GM18508 (cell line): Measurements from ENCODE around the gene MYH9.
"Not testable (repeated sequence)": the region's sequence is repeated elsewhere in the genome, so short reads cannot be mapped to it uniquely, and the experiment has no call there.

Source experiments
- ATAC-seq: cut with Tn5 transposase; IDR thresholded peaks from one replicate; pipeline ENCODE4 v1.9.1; 2021; ENCODE audit warnings: moderate number of reproducible peaks; ENCODE audit not compliant: insufficient read depth, unreplicated experiment

Gene MYH9

DNA sequence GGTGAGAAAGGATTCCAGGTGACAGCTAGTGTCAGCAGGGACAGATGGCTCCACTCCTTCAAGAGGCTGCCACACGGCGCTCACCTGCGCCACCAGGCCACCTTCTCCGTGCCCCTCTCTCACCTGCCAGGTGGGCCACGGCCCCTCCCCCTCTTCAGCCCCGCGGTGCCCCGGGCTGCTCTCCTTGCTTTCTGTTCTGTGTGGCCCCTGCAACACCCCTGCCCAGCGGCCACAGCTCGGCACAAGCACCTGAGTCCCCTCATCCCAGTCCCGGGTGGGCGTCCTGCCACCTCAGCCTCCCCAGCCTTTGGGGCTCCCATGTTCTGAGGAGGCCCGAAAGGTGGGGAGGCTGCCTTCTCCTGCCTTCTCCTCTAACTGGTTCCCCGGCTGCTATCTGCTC, 88.5 kb downstream of the MYH9 start:
- ATAC-seq, result no peak

DNA sequence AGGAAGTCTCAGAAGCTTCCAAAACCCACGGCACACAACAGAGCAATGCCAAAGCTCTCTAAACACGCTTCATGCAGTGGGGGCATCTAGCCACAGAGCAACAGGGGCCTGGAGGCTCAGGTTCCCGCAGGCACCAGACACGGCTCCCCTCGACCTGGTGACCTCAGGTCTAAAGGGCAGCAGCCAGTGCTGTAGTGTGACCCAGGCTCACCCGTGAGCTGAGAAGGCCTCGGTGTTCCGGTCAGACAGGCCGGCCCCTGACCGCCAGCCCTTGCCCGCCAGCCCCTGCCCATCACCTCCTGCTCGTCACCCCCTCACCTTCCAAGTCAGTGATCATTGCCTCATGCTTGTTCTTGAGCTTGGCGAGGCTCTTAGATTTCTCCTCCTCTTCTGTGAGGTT, 89.2 kb downstream of the MYH9 start:
- no peak for ATAC-seq

DNA sequence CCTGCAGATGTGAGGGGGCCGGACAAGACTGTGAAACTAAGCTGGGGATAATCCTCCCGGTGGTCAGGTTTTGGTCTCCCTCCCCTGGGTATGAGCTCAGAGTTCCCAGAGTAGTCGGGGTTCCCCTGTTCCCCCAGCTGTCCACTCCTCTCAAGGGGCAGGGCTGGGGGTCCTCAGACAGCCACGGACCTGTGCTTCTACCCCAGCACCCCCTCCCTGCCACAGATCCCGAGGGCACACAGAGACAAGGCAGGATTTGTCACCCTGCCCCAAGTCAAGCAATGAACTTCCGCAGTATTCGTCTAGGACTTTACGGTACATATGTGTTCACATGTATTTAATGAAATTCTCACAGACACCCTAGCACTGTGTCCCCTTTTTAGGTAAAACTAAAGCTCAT, 89.6 kb downstream of the MYH9 start:
- no peak for ATAC-seq

DNA sequence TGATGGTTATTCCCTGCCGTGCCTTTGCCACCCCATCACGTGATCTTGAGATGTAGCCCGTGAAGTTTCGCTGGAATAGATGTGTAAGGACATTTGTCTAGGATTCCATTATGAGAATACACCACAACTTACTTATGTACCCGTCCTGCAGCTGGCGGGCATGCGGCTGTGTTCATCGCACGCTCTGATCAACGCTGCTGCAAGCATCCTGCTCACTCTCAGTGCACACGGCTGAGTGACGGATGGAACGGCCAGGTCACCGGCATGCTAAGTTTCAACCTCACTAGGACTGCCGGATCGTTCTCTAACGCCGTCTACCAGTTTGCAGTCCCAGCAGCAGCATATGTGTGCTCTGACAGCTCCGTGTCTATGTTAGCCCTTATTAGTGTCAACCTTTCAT, 90.2 kb downstream of the MYH9 start:
- ATAC-seq, result no peak

DNA sequence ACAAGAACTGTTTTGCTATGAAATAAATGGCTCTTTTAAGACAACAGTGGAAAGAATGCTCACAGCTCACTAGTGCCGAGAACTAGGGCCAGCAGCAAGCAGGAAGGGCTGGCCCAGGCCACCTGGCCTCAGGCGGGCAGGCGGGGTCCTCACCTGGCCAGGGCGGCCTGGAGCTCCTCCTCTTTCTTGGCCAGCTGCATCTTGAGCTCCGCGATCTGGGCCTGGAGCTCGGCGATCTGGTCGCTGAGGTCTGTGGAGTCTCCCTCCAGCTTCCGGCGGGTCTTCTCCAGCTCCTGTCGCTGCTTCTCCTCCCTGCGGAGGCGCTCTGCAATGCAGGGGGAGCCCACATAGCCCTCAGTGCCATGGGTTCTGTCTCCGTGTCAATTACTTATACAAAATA, 91.1 kb downstream of the MYH9 start:
- no peak for ATAC-seq

DNA sequence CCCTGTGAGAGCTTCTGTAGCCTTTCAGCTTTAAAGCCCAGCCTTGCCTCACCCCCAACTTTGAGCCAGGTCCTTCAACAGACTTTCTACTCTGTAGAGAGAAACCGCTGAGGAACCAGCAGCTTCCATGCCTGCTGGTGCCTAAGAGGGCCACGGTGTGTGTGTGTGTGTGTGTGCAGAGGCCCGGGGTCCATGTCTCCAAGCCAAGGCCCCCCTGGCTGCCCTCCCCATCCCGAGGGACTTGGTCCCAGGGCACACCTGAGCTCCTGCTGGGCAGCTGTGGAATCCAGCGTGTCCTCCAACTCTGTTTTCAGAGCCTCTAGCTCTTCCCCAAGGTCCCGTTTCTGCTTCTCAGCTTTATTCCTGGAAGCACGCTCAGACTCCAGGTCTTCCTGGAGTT, 92.5 kb downstream of the MYH9 start:
- no peak for ATAC-seq

DNA sequence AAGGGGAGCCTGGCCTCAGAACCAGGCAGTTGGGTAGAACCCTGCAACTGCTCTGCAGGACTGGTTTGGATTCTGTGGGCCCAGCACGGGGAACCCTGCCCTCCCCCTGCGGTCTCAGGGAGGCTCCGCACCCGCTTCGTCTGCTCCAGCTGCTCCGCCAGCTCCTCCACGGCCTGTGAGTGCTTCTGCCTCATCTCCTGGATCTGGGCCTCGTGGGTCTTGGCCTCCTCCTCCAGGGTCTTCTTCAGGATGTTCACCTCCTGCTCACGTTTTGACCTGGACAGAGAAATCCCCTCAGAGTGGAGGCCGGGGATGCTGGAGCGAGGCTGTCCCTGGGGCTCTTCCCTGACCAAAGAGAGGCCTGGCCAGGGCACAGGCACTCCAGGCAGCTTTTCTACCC, 93.0 kb downstream of the MYH9 start:
- ATAC-seq, result no peak

DNA sequence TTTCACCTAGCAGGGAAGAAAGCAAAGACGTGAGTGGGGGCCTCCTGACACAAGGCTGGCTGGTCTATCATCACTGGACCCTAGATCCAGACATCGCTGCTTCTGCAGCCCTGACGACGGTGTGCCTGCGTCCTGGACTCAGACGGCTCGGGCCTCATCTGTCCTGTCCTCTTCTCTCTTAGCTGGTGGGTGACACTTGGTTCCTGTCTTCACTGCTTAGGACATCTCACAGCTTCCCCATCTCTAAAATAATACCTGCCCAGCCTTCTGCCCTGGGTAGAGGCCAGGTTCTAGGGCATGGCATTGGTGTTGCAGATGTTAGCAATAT, 93.5 kb downstream of the MYH9 start:
- no peak for ATAC-seq

DNA sequence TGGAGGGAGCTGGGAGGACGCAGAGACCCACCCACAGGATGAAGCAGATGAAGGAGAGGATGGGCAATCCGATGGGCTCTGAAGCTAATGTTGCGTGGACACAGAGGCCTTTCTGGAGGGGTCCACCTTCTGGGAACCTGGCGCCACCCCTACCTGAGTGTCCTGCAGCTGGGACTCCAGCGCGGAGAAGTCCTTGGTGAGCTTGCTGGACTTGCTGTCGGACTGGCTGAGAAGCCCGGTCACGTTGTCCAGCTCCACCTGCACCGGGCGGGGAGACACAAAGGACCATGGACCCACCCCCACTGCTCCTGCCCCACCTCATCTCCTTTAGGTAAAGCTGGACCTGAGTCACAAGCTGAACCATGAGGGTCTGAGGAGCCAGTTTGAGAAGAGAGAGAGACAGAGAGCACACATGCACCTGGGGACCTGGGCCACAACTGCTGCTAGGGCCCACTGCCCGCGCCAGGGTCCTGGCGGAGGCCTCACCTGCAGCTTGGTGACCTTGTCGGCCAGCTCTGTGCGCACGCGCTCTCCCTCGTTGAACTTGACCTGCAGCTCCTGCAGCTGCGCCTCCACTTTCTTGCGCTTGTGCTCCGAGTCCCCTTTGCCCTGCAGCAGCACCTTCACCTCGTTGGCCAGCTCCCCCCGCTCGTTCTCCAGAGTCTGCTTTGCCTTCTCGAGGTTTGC, 94.0 kb downstream of the MYH9 start:
- ATAC-seq, result no peak

DNA sequence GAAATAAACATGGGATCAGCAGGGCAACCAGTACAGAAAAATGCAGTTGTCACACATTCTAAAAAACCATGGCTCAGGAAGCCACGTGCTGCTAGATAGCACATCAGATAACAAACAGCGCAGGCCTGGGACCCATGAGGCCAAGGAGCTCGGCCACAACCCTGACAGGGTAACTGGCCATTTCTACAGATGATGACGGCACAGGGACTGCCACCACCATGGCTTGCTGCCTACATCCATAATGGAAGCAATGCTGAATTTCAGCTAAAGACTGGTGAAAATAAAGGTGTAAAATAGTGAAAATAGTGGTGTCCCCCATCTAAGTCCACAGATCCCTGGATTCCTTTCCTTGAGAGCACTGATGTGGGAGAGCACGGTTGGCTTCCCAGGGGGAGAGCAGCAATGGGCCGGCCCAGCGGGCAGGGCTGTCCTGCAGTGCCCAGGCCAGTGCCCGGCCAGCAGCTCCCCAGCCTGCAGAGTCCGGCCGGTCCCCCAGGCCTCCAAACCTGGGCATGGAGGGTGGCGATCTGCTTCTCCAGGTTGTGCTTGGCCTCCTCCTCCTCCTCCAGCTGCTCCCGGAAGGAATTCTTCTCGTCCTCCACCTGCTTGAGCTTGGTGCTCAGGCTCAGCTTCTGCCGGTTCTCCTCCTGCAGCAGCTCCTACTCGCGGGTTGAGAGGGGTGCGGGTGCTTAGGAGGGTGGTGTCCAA, 94.8 kb downstream of the MYH9 start:
- no peak for ATAC-seq

DNA sequence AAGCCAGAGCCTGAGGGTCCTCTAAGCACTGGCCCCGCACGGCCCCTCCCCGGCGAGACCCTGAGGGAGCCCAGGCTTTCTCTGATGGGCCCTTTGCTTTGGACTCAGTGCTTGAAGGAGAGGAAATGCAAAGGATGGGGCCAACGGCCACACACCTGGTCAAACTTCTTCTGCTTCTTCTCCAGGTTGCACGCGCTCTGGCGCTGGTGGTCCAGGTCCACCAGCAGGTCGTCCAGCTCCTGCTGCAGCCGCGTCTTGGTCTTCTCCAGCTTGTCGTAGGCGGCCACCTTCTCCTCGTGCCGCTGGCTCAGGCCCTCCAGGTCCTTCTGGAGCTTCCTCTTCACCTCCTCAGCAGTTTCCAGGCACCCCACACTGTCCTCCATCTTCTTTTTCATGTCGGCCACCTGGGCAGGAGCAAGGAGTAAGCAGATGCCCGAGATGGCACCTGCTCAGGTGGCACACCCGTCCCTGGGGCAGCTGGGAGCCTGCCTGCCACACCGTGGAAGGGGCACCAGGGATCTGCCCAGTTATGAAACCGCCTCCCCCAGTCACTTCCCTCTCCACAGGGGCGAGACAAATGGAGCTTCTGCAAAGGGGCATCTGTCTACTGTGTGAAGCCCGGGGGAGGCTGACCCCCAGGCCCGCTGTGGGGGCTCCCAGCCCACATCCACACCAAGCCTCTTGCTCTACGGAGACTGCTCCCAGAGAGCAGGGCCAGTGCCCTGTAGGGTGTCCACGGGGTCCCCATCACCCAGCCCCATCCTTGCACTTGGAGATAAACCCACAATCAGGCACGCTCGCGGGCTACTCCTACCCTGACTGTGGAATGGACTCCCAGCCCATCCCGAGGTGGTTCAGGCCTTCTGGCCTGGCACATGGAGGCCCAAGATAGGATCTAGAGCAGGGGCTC, 95.7 kb downstream of the MYH9 start:
- no peak for ATAC-seq

DNA sequence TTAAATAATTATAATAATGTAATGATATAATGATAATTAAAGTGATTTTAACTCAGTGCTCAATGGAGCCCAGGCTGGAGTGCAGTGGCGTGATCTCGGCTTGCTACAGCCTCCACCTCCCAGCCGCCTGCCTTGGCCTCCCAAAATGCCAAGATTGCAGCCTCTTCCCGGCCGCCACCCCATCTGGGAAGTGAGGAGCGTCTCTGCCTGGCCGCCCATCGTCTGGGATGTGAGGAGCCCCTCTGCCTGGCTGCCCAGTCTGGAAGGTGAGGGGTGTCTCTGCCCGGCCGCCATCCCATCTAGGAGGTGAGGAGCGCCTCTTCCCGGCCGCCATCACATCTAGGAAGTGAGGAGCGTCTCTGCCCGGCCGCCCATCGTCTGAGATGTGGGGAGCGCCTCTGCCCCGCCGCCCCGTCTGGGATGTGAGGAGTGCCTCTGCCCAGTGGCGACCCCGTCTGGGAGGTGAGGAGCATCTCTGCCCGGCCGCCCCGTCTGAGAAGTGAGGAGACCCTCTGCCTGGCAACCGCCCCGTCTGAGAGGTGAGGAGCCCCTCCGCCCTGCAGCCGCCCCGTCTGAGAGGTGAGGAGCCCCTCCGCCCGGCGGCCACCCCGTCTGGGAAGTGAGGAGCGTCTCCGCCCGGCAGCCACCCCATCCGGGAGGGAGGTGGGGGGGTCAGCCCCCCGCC, 97.2 kb downstream of the MYH9 start:
- ATAC-seq, result not testable (repeated sequence)

DNA sequence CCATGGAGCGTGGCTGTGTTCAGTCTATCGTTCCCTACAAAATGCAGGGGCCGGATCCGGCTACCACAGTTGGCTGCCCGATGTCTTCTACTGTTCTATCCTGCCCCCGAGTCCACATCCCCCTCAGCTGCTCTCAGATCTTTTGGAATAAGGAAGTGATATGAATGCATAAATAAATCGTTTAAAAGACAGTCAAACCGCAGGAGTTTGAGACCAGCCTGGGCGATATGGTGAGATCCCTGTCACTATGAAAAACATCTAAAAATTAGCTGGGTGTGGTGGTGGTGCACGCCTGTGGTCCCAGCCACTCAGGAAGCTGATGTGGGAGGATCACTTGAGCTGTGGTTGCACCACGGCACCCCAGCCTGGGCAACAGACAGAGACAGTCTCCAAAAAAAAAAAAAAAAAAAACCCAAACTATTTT, 97.8 kb downstream of the MYH9 start:
- not testable (repeated sequence) for ATAC-seq

DNA sequence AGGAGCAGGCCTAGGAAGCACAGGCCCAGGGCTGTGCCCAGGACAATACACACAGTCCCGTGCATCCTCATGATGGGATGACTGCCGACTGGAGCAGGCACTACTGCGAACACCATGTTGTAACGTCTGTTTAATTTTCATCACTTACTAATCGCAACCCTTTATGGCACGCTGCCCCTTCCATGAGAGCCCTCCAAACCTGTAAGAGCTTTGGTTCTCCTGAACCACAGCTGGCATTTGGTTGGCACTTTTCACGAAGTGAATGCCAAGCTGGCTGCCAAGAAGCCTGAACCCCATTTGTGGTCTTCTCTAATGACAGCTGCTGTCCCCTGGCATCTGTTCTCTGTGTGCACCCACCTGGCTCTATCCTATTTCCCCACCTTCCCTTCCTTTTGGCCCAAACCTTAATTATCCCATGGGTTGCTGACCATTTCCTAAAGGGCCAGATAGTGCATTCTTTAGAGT, 98.3 kb downstream of the MYH9 start:
- no peak for ATAC-seq

DNA sequence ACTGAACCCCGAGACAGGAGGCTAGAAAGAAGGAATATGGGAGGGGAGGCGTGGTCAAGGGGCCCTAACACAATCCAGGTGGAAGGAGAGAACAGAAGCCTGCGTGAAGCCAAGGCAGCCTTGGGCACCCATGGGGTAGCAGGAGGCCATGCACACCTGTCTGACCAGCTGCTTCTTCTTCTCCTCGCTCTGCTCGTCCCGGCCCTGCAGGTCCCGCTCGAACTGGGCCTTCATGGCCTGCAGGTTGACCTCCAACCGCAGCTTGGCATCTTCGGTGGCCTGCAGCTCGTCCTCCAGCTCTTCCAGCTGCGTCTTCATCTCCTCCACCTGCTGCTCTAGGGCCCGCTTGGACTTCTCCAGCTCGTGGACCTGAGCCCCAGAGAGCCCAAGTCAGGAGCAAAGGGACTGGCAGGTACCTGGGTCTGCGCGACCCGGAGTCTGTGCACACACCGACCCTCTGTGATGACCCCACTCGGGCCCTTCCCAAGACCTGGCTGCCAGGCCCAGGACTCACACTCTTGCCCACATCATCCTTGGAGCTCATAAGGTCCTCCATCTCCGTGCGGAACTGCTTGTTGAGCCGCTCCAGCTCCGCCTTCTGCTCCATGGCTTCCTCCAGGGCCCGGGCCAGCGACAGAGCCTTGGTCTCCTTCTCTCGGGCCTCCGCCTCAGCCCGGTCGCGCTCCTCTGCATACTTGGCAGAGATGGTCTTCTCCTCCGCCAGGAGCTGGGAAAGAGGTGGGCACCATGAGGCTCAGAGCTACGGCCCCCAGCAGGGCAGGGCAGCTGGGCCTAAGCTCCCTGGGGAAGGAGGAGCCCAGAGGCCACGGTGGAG, 99.0 kb downstream of the MYH9 start:
- ATAC-seq, result no peak

DNA sequence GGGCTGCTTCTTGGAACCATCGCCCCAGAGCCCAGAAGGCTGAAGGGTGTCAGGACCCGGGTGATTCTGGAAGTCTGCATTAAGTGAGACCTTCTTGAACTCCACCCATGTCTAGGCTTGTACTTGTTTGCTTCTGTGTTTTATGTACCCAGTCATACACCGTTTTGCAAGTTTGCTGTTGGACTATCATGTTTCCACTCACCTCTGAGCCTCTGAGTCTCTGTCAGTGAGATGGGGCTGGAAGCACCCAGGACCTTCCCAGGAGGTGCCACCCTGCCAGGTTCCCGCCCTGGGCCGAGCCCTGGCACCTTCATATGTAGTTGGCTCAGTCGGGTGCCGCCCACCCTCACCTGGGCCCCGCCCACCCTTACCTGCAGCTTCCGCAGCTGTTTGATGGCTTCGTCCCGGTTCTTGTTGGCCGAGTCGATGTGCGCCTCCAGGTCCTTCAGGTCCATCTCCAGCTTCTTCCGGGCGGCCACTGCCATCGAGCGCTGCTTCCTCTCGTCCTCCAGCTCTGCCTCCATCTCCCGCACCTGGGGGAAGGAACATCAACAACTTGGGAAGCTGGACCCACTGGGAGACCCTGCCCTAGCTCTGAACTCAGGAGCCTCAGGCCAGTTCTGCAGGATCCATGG, 99.8 kb downstream of the MYH9 start:
- ATAC-seq, result no peak

DNA sequence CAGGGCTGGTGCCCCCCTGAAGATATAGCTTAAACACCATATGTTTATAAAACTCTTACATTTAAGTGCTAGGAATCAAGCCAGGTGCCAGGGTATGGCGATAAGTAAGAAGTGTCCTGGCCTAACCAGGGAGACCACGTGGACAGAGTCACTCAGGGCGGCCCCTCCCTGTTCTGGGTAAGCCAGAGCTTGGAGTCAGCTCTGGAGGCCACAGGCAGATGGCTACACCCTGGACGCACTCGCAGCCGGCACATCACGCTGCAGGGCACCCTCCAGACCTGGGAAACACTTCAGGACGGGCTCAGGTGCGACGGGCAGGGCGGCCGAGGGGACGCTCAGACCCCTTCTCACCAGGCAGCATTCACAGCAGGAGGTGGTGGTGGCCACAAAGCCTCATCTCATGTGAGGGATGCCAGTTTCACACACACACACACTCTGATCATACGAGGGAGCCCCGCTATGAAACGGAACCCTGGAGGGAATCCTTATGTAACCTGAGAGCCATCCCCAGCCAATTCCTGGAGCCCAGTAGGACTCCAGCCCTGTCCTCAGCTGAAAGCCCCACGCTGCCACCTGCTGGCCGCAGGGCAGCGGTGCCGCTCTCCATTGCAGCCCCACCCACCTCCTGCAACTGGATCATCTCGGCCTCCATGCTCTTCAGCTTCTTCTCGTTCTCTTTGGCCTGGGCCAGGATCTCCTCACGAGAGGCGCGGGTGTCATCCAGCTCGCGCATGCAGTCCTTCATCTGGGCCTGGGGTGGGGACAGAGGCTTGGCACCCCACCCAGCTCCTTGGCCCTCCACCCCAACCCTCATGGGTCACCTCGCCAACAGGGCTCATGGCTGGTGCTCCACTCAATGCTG, 101.4 kb downstream of the MYH9 start:
- ATAC-seq, result no peak

DNA sequence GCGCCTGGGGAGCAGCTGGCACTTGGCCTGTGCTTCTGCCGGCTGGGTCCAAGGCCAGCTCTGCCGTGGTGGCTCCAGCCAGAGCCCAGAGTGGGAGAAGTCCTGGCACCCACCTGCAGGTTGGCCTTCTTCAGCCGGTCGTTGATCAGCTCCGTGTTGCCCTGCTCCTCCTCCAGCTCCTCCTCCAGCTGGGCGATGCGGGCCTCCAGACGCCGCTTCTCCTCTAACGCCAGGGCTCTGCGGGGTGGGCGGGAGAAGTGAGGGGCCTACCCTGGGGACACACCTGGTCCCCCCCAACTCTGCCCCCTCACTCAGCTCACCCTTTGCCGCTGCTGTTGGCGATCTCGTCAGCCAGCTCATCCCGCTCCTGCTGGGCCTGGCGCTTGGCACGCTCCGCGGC, 102.2 kb downstream of the MYH9 start:
- ATAC-seq, result no peak
